SK-MEL-5 (cell line): ENCODE measurements around the gene TTLL9. TPM values are rescaled to one million over a fixed set of nuclear protein-coding genes. Genes with fewer than 3 reads are reported as not detected.
A peak's percentile ranks its signal among the peaks of the same experiment; 100 is the strongest.
"Not testable (repeated sequence)": the region's sequence is repeated elsewhere in the genome, so short reads cannot be mapped to it uniquely, and the experiment has no call there.

Experiments used
- DNase-seq: peaks from one replicate; pipeline ENCODE4 v3.0.0-alpha.2; 2016; ENCODE audit warnings: low read depth, low spot score
- in situ Hi-C: cut with HindIII; loops from 2 replicates; pipeline ENCODE4 v1.10.0; 2016; ENCODE audit warnings: low sequenced_read_pairs, high pct_unique_total_duplicates, low pct_unique_long_range_greater_than_20kb
- polyA plus RNA-seq, 2 experiments: library from polyadenylated mRNA; depleted of rRNA; stranded (reverse); fragments of >200 nt; gene quantifications; 2 replicates each; pipeline ENCODE4 v1.2.3, GENCODE V29; 2015
- total RNA-seq: library from RNA; depleted of rRNA; stranded (reverse); fragments of >200 nt; shearing (Covaris generic); gene quantifications from 2 replicates; pipeline ENCODE4 v1.2.3, GENCODE V29; 2014; rRNA removed

TTLL9 gene
- total RNA-seq = not detected in 2 replicates
- polyA plus RNA-seq (2015; cell fraction: cytosol; rRNA removed) = not detected in 2 replicates
- polyA plus RNA-seq (2015; cell fraction: nucleus; rRNA removed) = 0.20 and 0.41 TPM in 2 replicates

GRCh38 chr20:31869942-31870725 is at the start of gene TTLL9, which contains the start of gene DUSP15:
Gene TTLL9 (plus strand): TSS chr20:31870634. CDS start chr20:31871127, 493 bp downstream.
Gene DUSP15 (minus strand): TSS chr20:31870527. CDS start chr20:31870337, 190 bp downstream.
- DNase-seq = peak; percentile 44

DNA sequence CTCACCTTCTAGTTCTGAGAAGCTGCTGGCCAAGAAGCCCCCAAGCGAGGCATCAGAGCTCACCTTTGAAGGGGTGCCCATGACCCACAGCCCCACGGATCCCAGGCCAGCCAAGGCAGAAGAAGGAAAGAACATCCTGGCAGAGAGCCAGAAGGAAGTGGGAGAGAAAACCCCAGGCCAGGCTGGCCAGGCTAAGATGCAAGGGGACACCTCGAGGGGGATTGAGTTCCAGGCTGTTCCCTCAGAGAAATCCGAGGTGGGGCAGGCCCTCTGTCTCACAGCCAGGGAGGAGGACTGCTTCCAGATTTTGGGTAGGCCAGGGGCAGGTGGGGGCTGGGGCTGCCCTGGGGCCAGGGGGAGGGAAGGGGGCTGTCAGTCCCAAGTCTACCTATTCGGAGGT is 49.0 kb upstream of the TTLL9 start:
- in situ Hi-C loops = no loop called here
- no peak for DNase-seq

More at GRCh38 chr20:31869942-31870725, at the start of gene TTLL9, which contains the start of gene DUSP15:
- in situ Hi-C loops = no loop called here

DNA sequence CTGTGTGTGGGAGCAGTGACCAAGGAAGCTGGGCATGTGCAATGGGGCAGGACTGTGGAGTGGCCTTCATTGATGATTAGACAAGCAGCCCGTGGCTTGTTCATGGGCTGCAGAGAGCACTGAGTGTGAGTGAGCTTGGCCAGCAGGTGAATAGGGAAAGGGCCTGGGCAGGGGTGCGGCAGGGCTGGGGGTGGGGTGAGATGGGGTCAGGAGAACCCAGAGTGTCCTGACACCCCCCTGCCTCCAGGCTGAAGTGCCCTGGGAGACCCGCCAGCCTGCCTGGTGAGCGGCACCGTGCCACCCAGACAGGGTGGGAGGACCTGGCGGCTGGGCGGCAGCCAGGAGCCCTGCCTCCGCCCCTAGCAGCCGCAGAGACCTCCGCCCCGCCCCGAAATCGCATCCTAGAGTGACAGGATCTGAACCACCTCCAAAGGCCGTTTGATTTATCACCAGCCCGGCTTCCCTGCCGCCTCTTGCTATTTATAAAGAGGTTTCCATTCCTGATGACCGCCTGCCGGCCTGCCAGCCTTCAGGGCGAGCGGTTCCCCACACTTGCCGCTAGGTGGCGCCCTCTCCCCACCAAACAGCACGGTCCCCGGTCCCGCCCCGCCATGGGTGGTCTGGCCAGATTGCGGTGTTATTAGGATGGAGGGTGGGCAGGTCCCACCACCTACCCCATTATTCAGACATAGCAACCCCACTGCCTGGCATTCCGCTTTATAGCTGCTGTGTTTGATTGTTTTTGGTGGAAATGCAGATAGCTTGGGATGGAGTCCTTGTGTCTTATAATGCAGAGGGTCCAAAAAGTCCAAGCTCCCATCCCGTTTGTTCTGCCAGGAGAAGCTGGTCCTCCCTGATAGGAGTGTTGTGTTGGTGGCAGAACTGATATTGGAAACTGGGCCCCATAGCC is 47.8 kb upstream of the TTLL9 start:
- in situ Hi-C loops = no loop called here
- peak; percentile 70 for DNase-seq

- DNase-seq = no peak
- in situ Hi-C loops = no loop called here
Measured at GRCh38 chr20:31823360-31824124, 46.9 kb upstream of the TTLL9 start.

- no peak for DNase-seq
- in situ Hi-C loops = no loop called here
Measured at GRCh38 chr20:31824125-31824485, 46.3 kb upstream of the TTLL9 start.

GRCh38 chr20:31824554-31825313 is 45.7 kb upstream of the TTLL9 start:
- DNase-seq = no peak
- in situ Hi-C loops = no loop called here

DNA sequence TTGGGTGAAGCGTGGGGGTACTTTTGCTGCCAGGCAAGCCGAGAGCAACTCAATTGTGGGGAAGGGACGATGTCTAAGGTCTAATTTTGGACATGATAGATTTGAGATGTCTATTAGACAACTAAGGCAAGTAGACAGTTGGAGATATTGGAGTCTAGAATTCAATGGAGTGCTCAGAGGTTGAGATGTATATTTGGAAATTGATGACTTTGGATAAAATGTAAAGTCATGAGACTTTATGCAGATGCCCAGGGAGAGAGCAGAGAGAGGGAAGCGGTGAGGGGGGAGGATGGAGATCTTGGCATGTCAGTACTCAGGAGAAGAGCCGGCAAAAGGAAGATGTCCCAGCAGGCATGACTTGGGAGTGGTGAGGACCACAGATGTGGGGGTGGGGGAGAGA is 44.4 kb upstream of the TTLL9 start:
- in situ Hi-C loops = no loop called here
- no peak for DNase-seq

DNA sequence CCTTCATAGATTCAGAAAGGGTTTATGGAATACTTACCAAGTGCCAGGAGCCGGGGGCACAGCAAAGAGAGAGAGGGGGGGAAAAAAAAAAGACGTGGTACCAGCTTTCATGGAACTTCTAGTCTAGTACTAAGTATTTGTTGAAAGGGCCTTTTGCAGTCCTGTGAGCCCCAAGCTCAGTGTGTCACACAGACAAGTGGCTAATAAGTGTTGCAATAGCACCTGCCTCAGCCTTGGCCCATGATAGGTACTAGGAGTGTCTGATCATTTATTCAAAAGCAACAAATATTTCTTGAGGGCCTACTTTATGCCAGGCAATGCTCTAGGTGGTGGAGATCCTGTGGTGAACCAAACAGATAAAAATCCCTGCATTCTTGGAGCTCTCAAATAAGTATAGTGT is 43.4 kb upstream of the TTLL9 start:
- DNase-seq = no peak
- in situ Hi-C loops = no loop called here

GRCh38 chr20:31828016-31828415 is 42.4 kb upstream of the TTLL9 start:
- in situ Hi-C loops, DNase-seq: not testable (repeated sequence)

GRCh38 chr20:31829731-31830130 is 40.7 kb upstream of the TTLL9 start:
- in situ Hi-C loops = no loop called here
- no peak for DNase-seq

GRCh38 chr20:31830406-31830981 is 39.9 kb upstream of the TTLL9 start:
- no peak for DNase-seq
- in situ Hi-C loops = no loop called here

GRCh38 chr20:31831211-31831610 is 39.2 kb upstream of the TTLL9 start:
- in situ Hi-C loops = no loop called here
- DNase-seq = no peak

- in situ Hi-C loops = no loop called here
- DNase-seq = no peak
Measured at GRCh38 chr20:31831771-31832306, 38.6 kb upstream of the TTLL9 start.

DNA sequence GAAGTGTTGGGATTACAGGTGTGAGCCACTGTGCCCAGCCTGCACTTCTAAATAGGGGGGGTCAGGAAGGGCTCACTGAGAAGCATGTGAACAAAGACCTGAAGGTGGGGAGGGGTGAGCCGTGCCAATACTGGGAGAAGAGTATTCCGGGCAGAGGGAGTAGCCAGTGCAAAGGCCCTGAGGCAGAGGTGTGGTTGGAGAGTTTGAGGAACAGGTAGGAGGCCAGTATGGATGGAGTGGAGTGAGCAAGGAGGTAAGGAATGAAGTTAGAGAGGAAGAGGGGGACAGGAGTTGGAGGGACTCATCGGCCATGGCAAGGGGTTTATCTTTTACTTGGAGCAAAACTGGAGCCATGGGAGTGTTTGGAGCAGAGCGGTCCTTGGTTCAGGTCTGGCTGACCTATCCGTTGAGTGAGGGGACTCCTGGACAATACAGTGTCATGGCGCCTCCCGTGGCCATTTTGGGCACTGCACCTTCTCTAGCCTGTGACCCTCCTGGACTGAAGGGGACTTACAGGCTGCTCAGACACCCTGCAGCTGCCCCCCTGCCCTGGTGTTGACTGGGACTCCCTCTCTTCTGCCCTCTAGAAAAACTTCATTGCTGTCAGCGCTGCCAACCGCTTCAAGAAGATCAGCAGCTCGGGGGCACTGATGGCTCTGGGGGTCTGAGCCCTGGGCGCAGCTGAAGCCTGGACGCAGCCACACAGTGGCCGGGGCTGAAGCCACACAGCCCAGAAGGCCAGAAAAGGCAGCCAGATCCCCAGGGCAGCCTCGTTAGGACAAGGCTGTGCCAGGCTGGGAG is 37.1 kb upstream of the TTLL9 start:
- DNase-seq = peak; percentile 78
- in situ Hi-C loops = no loop called here

GRCh38 chr20:31833931-31834521 is 36.4 kb upstream of the TTLL9 start:
- DNase-seq = no peak
- in situ Hi-C loops = no loop called here
